Gastroesophageal sphincter (tissue), 4 donors: ENCODE data around the gene ODAD4. TPM values are rescaled to one million over a fixed set of nuclear protein-coding genes. Genes with fewer than 3 reads are reported as not detected.

Experiments used
- ATAC-seq: fragments of 150-250 bp; one replicate; pipeline ENCODE4 v1.9.1; 2016; ENCODE audit warnings: mild to moderate bottlenecking, moderate library complexity
- H3K27ac ChIP-seq, 4 donors: fragments of 200-600 bp; sonication (generic) in 3 of 4; 1 replicate in 3 of 4; 2 replicates in 1 of 4; pipeline ENCODE4 v1.5.1; 2016 to 2019
- H3K27me3 ChIP-seq: fragments of 200-600 bp; sonication (generic); one replicate; pipeline ENCODE4 v1.5.1; 2019
- H3K36me3 ChIP-seq, 2 donors: fragments of 200-600 bp; sonication (generic); one replicate each; pipeline ENCODE4 v1.5.1; 2019; ENCODE audit warnings: control low read depth in 1 of 2
- H3K4me1 ChIP-seq, 3 donors: fragments of 200-600 bp; sonication (generic); 1 replicate in 2 of 3; 2 replicates in 1 of 3; pipeline ENCODE4 v1.5.1; 2016 to 2019; ENCODE audit warnings: control low read depth in 2 of 3
- H3K4me3 ChIP-seq, 2 donors: fragments of 200-600 bp; sonication (generic); one replicate each; pipeline ENCODE4 v1.5.1; 2019; ENCODE audit warnings: mild to moderate bottlenecking in 1 of 2, moderate library complexity in 1 of 2
- H3K9me3 ChIP-seq, 3 donors: fragments of 200-600 bp; sonication (generic); one replicate each; pipeline ENCODE4 v1.5.1; 2017 to 2019; ENCODE audit warnings: control low read depth in 2 of 3
- CTCF ChIP-seq, 4 experiments: fragments of 200-600 bp in 2 of 4; fragments of 450-650 bp in 2 of 4; sonication (generic) in 1 of 4; IDR thresholded peaks; one replicate each; pipeline ENCODE4 v1.5.1; 2017 to 2019; ENCODE audit warnings: antibody characterized with exemption in 4 of 4, mild to moderate bottlenecking in 2 of 4, moderate library complexity in 2 of 4
- EP300 ChIP-seq: sonication (generic); formaldehyde crosslinking; IDR thresholded peaks from one replicate; pipeline ENCODE4 v1.6.1; 2017; ENCODE audit warnings: antibody characterized with exemption, mild to moderate bottlenecking
- POLR2A ChIP-seq, 2 donors: fragments of 450-650 bp; IDR thresholded peaks; one replicate each; pipeline ENCODE4 v1.6.1; 2017; ENCODE audit warnings: antibody characterized with exemption in 2 of 2, mild to moderate bottlenecking in 2 of 2, moderate library complexity in 1 of 2
- POLR2AphosphoS5 ChIP-seq: sonication (generic); formaldehyde crosslinking; IDR thresholded peaks from one replicate; pipeline ENCODE4 v1.6.1; 2017; ENCODE audit warnings: antibody characterized with exemption
- WGBS, 2 donors: methylation state at CpG; one replicate each; pipeline ENCODE4 v1.1.5; 2018; ENCODE audit warnings: low coverage in 1 of 2; 5-methylcytosine and 5-hydroxymethylcytosine counted together
- total RNA-seq, 4 donors: library from RNA; depleted of rRNA; stranded (reverse); fragments of >200 nt; gene quantifications; one replicate each; pipeline ENCODE4 v1.1.0, GENCODE V29; 2016

Gene ODAD4
- total RNA-seq, 4 donors from 2014 or later, result 0.19 to 2.2 (median 0.60) TPM

GRCh38 chr17:41896726-41897125 is 33.7 kb upstream of the ODAD4 start:
- Histone ChIP-seq H3K4me1 (peaks cover 0 to 21% (median 4%) of the 10 kb centered on the region in 3 donors), H3K9me3 (no peaks in the 10 kb centered on the region), H3K36me3 (peaks cover 0 to 99% of the 10 kb centered on the region in 2 donors), H3K27me3 (no peaks in the 10 kb centered on the region), H3K4me3 (no peak overlapping the region), H3K27ac (no peak overlapping the region)
- WGBS, 2 donors, result 78% methylated on average over 4 of the region's 6 CpGs; no CpG with 5 or more reads in 1 of the 2 donors
- no peak for ATAC-seq
- no peak for TF ChIP-seq POLR2AphosphoS5
- no peak for TF ChIP-seq POLR2A (IDR thresholded peaks at IDR 0.05)
- TF ChIP-seq CTCF (IDR thresholded peaks at IDR 0.05), result no peak
- TF ChIP-seq EP300, result no peak

- H3K27ac ChIP-seq, result no peak overlapping the region
- H3K36me3 ChIP-seq, result peaks cover 0 to 99% of the 10 kb centered on the region in 2 donors
- WGBS, 2 donors, result 84 to 97% methylated on average over 6 to 8 of the region's 11 CpGs
- H3K27me3 ChIP-seq, result no peaks in the 10 kb centered on the region
- TF ChIP-seq POLR2AphosphoS5, result no peak
- no peak for TF ChIP-seq POLR2A (IDR thresholded peaks at IDR 0.05)
- no peaks in the 10 kb centered on the region for H3K9me3 ChIP-seq
- no peaks in the 10 kb centered on the region for H3K4me1 ChIP-seq
- no peak overlapping the region for H3K4me3 ChIP-seq
- ATAC-seq, result no peak
Measured at GRCh38 chr17:41901646-41902045, 28.8 kb upstream of the ODAD4 start.

DNA sequence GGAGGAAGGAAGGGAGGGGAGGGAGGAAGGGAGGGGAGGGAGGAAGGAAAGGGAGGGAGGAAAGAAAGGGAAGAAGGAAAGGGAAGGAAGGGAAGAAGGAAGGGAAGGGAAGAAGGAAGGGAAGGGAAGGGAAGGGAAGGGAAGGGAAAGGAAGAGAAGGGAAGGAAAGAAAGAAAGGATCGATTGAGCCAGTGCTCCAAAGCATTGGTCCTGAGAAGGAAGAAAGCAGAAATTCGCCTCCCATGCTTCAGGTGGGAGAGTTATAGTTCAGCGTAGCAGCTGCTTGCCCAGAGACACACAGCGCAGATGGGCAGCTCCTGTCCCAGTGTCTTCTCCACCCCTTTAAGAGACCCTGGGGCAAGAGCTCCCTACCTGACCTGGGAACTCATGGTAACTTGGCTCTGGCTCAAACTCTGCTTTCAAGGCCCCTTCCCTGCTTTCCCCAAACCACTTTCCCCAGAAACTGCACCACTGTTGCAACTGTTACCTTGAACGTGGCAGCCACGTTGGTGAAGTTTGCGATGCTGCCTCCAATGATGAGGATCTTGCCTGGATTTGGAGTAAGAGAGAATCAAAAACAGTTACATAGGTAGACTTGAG is 26.1 kb upstream of the ODAD4 start:
- Histone ChIP-seq H3K4me3 (no peak overlapping the region), H3K9me3 (no peaks in the 10 kb centered on the region), H3K27ac (no peak overlapping the region), H3K4me1 (no peaks in the 10 kb centered on the region), H3K36me3 (peaks cover 0 to 99% of the 10 kb centered on the region in 2 donors), H3K27me3 (no peaks in the 10 kb centered on the region)
- no peak for ATAC-seq
- TF ChIP-seq EP300, result no peak
- TF ChIP-seq CTCF (IDR thresholded peaks at IDR 0.05), result no peak
- TF ChIP-seq POLR2A (IDR thresholded peaks at IDR 0.05), result no peak
- TF ChIP-seq POLR2AphosphoS5, result no peak
- WGBS, 2 donors, result 93 to 100% methylated on average over 3 to 6 of the region's 7 CpGs

DNA sequence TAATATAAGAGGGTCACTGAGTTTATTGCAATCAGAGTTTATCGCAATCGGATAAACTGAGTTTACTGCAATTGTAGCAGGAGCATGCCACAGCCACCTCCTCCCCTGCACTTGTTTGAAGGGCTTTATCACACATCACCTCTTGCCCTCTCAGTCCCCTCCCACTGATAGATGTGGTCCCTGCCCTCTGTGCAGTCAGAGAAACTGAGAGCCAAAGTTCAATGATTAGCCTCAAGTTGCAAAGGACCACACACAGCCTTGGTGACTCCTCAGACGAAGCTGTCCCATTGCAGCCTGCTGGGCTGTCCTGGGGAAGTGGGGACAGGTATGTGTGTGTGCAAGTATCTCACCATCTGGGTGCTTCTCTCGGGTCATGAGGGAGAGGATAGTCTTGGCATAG is 25.2 kb upstream of the ODAD4 start:
- 92% methylated on average over 2 of the region's 4 CpGs; no CpG with 5 or more reads in 1 of the 2 donors for WGBS, 2 donors
- Histone ChIP-seq H3K4me1 (no peaks in the 10 kb centered on the region), H3K27ac (no peak overlapping the region), H3K36me3 (peaks cover 0 to 100% of the 10 kb centered on the region in 2 donors), H3K4me3 (no peak overlapping the region), H3K27me3 (no peaks in the 10 kb centered on the region), H3K9me3 (no peaks in the 10 kb centered on the region)
- no peak for ATAC-seq
- TF ChIP-seq CTCF (IDR thresholded peaks at IDR 0.05) (no peak), POLR2A (IDR thresholded peaks at IDR 0.05) (no peak), EP300 (no peak), POLR2AphosphoS5 (no peak)

GRCh38 chr17:41906465-41907184 is 23.8 kb upstream of the ODAD4 start:
- 68 to 72% methylated on average over 4 to 11 of the region's 15 CpGs for WGBS, 2 donors
- H3K36me3 ChIP-seq, result peaks cover 0 to 100% of the 10 kb centered on the region in 2 donors
- ATAC-seq, result no peak

More at GRCh38 chr17:41906465-41907184, 23.8 kb upstream of the ODAD4 start:
- no peaks in the 10 kb centered on the region for H3K9me3 ChIP-seq
- no peak overlapping the region for H3K27ac ChIP-seq
- H3K27me3 ChIP-seq, result no peaks in the 10 kb centered on the region
- H3K4me3 ChIP-seq, result no peak overlapping the region
- H3K4me1 ChIP-seq, result no peaks in the 10 kb centered on the region
- TF ChIP-seq POLR2AphosphoS5 (no peak), POLR2A (IDR thresholded peaks at IDR 0.05) (no peak), EP300 (no peak)
